ENCODE measurements around the gene CAPNS1. TPM values are rescaled to one million over a fixed set of nuclear protein-coding genes. Genes with fewer than 3 reads are reported as not detected.

The CAPNS1 gene
- polyA plus RNA-seq, 4 donors, result 461 to 599 (median 568) TPM

Other genes with a start within 250 kb of the CAPNS1 start
- gene NFKBID, start 239.5 kb upstream of the CAPNS1 start, polyA plus RNA-seq (ENCODE audit: insufficient read length in 4 of 4), result 1 to 10 TPM; 1.9 to 6.2 (median 4.5) TPM
- 1 to 10 TPM; 3.1 to 4.7 (median 3.2) TPM for gene HCST, start 237.5 kb upstream of the CAPNS1 start, polyA plus RNA-seq (ENCODE audit: insufficient read length in 4 of 4)
- 10 to 100 TPM in 3 of 4 donors, 1 to 10 TPM in 1; 8.1 to 26.7 (median 12.8) TPM for gene TYROBP, start 231.8 kb upstream of the CAPNS1 start, polyA plus RNA-seq (ENCODE audit: insufficient read length in 4 of 4)
- gene LRFN3, start 203.7 kb upstream of the CAPNS1 start, polyA plus RNA-seq (ENCODE audit: insufficient read length in 4 of 4), result 10 to 100 TPM in 3 of 4 donors, 1 to 10 TPM in 1; 9.8 to 17.9 (median 13.7) TPM
- gene SDHAF1, start 144.9 kb upstream of the CAPNS1 start, polyA plus RNA-seq (ENCODE audit: insufficient read length in 4 of 4), result 10 to 100 TPM; 10.6 to 17.5 (median 11.4) TPM
- gene SYNE4, start 131.3 kb upstream of the CAPNS1 start, polyA plus RNA-seq (ENCODE audit: insufficient read length in 4 of 4), result 10 to 100 TPM in 2 of 4 donors, 1 to 10 TPM in 2; 1.7 to 15.3 (median 10.0) TPM
- gene ALKBH6, start 125.9 kb upstream of the CAPNS1 start, polyA plus RNA-seq (ENCODE audit: insufficient read length in 4 of 4), result 10 to 100 TPM; 12.4 to 19.0 (median 15.4) TPM
- 10 to 100 TPM; 58.8 to 71.4 (median 59.9) TPM for gene CLIP3, start 107.2 kb upstream of the CAPNS1 start, polyA plus RNA-seq (ENCODE audit: insufficient read length in 4 of 4)
- gene THAP8, start 85.8 kb upstream of the CAPNS1 start, polyA plus RNA-seq (ENCODE audit: insufficient read length in 4 of 4), result 10 to 100 TPM in 2 of 4 donors, 1 to 10 TPM in 2; 6.6 to 15.0 (median 10.2) TPM
- gene WDR62, start 85.2 kb upstream of the CAPNS1 start, polyA plus RNA-seq (ENCODE audit: insufficient read length in 4 of 4), result 1 to 10 TPM; 3.2 to 6.4 (median 4.3) TPM
- not detected for gene OVOL3, start 28.9 kb upstream of the CAPNS1 start, polyA plus RNA-seq (ENCODE audit: insufficient read length in 4 of 4)
- gene POLR2I, start 25.2 kb upstream of the CAPNS1 start, polyA plus RNA-seq (ENCODE audit: insufficient read length in 4 of 4), result 10 to 100 TPM; 38.9 to 68.6 (median 42.7) TPM
- 100 to 1,000 TPM; 101 to 135 (median 111) TPM for gene TBCB, start 24.6 kb upstream of the CAPNS1 start, polyA plus RNA-seq (ENCODE audit: insufficient read length in 4 of 4)
- gene COX7A1, start 12.4 kb downstream of the CAPNS1 start, polyA plus RNA-seq (ENCODE audit: insufficient read length in 4 of 4), result 10 to 100 TPM; 22.8 to 44.9 (median 27.0) TPM
- 1 to 10 TPM; 5.5 to 9.1 (median 6.6) TPM for gene ZNF565, start 74.6 kb downstream of the CAPNS1 start, polyA plus RNA-seq (ENCODE audit: insufficient read length in 4 of 4)
- gene ZNF146, start 75.0 kb downstream of the CAPNS1 start, polyA plus RNA-seq (ENCODE audit: insufficient read length in 4 of 4), result 100 to 1,000 TPM; 120 to 179 (median 134) TPM
- 10 to 100 TPM in 3 of 4 donors, 1 to 10 TPM in 1; 9.4 to 14.0 (median 13.4) TPM for gene ZFP14, start 239.1 kb downstream of the CAPNS1 start, polyA plus RNA-seq (ENCODE audit: insufficient read length in 4 of 4)

Data from left renal pelvis (tissue), 4 donors.